Uterus (tissue), 2 donors: Measurements from ENCODE around the gene SFT2D3.

Source experiments
- POLR2A ChIP-seq, 2 donors: fragments of 450-650 bp; IDR thresholded peaks; one replicate each; pipeline ENCODE4 v1.6.1; 2016; ENCODE audit warnings: antibody characterized with exemption in 2 of 2, mild to moderate bottlenecking in 1 of 2, moderate library complexity in 1 of 2
- TF ChIP-seq, protein P1 (sequence below), 4 experiments: fragments of 200-600 bp in 2 of 4; fragments of 450-650 bp in 2 of 4; sonication (generic) in 2 of 4; IDR thresholded peaks; one replicate each; pipeline ENCODE4 v1.5.1; 2016 to 2019; ENCODE audit warnings: antibody characterized with exemption in 4 of 4, mild to moderate bottlenecking in 2 of 4, moderate library complexity in 1 of 4

DNA sequence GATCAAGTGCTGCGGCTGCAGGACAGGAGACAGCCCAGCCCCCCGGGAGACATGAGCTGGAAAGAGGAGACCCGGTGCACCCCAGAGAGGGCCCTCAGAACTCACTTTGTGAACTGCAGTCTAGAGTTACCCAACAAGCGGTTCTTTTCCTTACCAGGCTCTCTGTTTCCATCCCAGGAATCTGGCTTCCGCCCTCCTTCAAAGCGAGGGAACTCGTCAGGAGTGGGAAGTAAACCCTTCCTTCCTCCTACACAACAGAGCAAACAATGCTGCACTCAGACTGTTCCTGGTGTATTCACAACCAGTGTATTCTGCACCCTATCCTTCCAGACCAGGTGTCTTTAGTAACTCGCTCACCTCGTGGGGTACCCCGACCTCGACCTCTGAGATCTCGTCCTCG is 8.0 kb downstream of the SFT2D3 start:
- TF ChIP-seq, protein P1, sequence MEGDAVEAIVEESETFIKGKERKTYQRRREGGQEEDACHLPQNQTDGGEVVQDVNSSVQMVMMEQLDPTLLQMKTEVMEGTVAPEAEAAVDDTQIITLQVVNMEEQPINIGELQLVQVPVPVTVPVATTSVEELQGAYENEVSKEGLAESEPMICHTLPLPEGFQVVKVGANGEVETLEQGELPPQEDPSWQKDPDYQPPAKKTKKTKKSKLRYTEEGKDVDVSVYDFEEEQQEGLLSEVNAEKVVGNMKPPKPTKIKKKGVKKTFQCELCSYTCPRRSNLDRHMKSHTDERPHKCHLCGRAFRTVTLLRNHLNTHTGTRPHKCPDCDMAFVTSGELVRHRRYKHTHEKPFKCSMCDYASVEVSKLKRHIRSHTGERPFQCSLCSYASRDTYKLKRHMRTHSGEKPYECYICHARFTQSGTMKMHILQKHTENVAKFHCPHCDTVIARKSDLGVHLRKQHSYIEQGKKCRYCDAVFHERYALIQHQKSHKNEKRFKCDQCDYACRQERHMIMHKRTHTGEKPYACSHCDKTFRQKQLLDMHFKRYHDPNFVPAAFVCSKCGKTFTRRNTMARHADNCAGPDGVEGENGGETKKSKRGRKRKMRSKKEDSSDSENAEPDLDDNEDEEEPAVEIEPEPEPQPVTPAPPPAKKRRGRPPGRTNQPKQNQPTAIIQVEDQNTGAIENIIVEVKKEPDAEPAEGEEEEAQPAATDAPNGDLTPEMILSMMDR (IDR thresholded peaks at IDR 0.05) = no peak
- no peak for TF ChIP-seq POLR2A (IDR thresholded peaks at IDR 0.05)
